NCI-H774 (cell line): ENCODE results near the gene SLC25A23.
A peak's percentile ranks its signal among the peaks of the same experiment; 100 is the strongest.
"Not testable (repeated sequence)": the region's sequence is repeated elsewhere in the genome, so short reads cannot be mapped to it uniquely, and the experiment has no call there.

Source experiments
- DNase-seq: peaks from one replicate; lab custom pipeline; 2025; lab: John Stamatoyannopoulos, UW

The SLC25A23 gene

GRCh38 chr19:6459262-6460098 lies at the start of gene SLC25A23:
TSS of gene SLC25A23 (minus strand) at chr19:6459792. CDS start at chr19:6459628, 164 bp downstream.
- DNase-seq = peak; percentile 45

DNA sequence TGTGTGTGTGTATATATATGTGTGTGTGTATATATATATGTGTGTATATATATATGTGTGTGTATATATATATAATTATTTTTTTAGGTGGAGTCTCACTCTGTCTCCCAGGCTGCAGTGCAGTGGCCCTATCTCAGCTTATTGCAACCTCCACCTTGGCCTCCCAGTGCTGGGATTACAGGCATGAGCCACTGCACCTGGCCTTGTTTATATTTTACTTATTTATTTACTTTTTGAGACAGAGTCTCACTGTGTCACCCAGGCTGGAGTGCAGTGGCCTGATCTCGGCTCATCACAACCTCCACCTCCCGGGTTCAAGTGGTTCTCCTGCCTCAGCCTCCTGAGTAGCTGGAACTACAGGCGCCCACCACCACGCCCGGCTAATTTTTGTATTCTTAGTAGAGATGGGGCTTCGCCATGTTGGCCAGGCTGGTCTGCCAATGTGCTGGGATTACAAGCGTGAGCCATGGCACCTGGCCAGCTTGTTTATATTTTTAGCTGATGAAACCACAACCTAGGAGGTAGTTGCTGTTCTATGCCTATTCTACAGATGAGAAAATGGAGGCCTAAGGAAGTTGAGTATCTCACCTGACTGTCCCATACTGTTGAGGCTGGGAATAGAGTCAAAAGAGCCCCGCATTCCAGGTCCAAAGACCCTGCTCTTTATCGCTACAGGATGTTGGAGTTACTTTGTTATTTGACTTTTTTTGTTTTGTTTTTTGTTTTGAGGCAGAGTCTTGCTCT lies 48.6 kb upstream of the SLC25A23 start:
- DNase-seq = not testable (repeated sequence)

GRCh38 chr19:6503407-6504201 lies 44.0 kb upstream of the SLC25A23 start:
- DNase-seq = no peak

DNA sequence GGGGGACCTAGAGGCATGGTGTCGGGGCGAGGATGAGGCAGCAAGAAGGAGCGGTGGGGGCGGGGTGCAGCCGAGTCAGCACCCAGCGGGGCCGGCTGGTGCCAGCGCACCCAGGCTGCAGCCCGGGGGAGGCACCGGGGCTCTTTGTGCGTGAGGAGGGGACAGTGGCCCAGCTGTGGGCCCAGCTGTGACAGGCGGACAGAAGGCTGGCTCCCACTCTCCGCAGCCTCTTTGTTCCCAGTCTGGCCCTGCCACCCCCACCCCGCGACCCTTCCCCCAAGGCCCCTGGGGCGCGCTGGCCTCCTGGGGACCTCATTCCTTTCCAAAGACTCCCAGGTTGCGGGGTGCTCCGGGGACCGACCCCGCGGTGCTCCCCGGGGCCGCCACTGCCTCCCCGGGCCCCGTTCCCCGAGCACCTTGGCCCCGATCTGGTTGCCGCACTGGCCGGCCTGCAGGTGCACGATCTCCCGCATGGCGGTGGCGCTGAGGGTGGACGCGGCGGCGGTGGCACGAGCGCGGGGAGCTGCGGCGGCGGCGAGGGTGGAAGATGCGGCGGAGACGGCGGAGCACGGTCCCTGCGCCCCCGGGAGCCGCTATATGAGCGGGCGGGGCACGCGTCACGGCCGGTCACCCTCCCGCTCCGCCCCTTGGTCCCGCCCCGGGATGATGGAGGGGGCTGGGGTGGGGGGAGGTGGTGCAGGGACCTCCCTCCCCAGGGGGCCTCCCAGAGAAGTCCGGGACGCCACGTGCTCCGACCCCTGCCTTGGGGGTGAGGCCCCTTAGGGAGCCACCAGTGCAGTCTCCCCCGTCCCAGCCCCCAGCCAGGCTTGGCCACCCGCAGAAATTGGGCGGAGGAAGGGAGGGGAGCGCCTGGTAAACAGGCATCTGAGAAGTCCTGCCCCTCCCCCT lies 42.4 kb upstream of the SLC25A23 start, which contains the start of gene TUBB4A:
TSS of gene TUBB4A (minus strand) at position 570 of the 909 bp plus-strand sequence. CDS start at position 473, 97 bp downstream.
- no peak for DNase-seq

GRCh38 chr19:6500837-6501739 lies 41.5 kb upstream of the SLC25A23 start:
- no peak for DNase-seq

DNA sequence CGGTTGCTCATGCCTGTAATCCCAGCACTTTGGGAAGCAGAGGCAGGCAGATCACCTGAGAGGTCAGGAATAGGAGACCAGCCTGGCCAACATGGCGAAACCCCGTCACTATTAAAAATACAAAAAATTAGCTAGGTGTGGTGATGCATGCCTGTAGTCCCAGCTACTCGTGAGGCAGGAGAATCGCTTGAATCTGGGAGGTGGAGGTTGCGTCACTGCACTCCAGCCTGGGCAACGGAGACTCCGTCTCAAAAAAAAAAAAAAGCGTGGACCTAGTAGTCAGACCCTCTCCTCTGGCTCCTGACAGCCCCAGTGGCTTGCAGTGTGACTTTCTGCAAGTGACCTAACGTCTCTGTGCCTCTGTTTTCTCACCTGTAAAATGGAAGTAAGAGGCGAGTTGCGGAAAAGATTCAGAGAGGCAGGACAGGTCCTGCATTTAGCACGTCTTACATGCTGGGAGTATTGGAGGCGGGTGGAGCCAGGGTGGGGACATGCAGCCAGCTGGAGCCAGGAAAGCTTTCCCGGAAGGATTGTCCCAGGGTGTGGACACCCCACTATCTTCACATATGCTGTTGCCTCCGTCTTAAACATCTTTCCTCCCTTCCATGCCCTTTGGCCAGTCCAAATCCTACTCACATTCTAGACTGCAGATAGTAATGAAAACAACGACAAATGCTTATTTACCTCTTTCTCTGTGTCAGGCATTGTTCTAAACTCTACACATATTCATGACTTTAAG lies 39.6 kb upstream of the SLC25A23 start:
- no peak for DNase-seq

DNA sequence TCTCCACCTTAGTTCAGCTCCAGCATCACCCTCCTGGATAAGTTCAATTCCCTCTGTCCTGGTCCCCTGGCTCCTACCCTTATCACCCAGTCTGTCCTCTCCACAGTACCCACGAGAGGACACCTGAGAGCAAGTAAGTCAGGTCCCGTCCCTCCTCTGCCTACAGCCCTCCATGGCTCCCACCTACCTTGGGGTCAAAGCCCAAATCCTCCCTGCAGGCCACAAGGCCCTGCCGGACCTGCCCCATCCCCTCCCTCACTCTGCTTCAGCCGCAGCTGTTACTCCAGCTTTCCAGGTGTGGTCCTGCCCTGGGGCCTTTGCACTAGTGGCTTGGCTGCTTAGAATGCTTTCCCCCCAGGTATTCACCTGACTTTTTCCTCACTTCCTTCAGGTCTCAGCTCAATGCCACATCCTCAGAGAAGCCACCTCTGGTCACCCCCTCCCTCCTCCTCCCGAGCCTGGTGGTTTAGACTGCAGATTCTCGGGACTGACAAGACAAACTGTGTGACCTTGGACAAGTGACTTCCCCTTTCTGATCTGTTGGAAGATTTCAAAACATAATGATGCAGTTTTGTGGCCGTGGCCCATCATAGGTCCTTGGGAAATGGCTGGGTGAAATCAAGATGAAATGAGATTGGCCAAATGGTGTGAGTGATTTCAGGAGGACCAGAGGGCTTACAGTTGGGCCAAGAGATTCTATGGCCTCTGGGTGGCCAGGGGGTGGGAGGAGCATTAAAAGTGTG lies 38.9 kb upstream of the SLC25A23 start:
- DNase-seq = no peak

- DNase-seq = no peak
Observed at GRCh38 chr19:6495947-6496346, 36.4 kb upstream of the SLC25A23 start.

- DNase-seq = no peak
Observed at GRCh38 chr19:6494438-6495036, 34.9 kb upstream of the SLC25A23 start.

GRCh38 chr19:6491802-6492592 lies 32.4 kb upstream of the SLC25A23 start:
- no peak for DNase-seq

DNA sequence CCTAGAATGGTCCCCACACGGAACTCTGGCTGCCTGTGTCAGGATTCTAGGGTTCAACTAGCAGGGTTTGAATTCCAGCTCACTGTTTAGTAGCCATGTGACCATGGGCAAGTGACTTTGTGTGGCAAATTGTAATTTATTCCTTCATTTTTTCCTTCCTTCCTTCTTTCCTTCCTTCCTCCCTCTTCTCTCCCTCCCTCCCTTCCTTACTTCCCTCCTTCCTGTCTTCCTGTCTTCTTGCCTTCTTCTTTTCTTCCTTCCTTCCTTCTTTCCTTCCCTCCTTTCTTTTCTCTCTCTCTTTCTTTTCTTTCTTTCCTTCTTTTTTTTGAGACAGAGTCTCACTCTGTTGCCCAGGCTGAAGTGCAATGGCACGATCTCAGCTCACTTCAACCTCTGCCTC lies 30.5 kb upstream of the SLC25A23 start:
- no peak for DNase-seq

DNA sequence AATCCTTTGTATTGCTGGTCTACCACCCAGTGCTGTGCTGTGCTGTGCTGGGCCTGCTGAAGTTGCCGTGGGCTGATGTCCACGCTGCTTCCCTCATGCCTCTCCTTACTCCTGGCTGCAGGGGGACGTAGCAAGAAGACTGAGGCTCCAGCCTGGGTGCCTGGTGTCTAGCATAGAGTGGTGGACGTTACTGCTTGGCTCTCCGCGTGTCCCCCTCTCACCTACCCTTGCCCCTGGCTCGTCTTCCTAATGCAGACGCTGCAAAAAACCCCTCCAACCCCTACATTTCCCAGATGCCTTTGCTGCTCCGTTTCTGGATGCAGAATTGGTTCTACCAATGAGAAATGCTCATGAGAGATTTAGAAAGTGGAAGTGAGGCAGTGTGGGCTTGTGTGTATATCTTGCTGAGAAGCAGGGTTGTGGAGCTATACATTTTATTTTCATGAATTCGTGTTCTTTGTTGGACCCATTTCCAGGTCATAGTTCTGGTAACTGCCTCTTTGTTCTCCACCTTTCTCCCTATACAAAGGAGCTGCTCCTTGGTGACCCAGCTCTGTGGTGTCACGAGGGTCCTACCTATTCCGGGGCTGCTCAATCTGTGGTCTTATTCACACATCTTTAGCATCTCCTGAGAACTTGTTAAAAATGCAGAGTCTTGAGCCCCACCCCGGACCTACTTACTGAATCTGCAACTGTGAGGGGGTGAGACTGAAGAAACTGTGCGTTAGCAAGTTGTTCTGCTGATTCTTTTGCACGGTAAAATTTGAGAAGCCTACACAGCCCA lies 29.9 kb upstream of the SLC25A23 start:
- DNase-seq = no peak

DNA sequence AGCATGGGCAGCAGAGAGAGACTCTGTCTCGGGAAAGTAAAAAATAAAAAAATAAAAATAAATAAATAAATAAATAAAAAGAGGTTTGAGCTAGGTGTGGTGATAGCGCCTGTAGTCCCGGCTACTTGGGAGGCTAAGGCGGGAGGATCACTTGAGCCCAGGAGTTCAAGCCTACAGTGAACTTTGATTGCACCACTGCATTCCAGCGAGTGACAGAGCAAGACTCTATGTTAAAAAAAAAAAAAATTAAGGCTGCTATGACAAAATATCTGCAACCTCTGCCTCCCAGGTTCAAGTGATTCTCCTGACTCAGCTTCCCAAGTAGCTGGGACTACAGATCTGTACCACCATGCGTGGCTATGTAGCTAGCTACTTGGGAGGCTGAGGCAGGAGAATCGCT lies 25.2 kb upstream of the SLC25A23 start:
- no peak for DNase-seq

GRCh38 chr19:6484230-6484629 lies 24.6 kb upstream of the SLC25A23 start:
- DNase-seq = no peak

GRCh38 chr19:6483235-6483634 lies 23.6 kb upstream of the SLC25A23 start:
- DNase-seq = no peak

GRCh38 chr19:6482343-6482686 lies 22.7 kb upstream of the SLC25A23 start:
- no peak for DNase-seq
